Transverse colon (tissue), 4 donors: ENCODE measurements around the gene ARHGEF2. TPM values are rescaled to one million over a fixed set of nuclear protein-coding genes. Genes with fewer than 3 reads are reported as not detected.

Source experiments
- DNase-seq: peaks from one replicate; pipeline ENCODE4 v3.0.0-alpha.2; 2019
- H3K27ac ChIP-seq, 4 donors: fragments of 200-600 bp; sonication (generic); 2 replicates each; pipeline ENCODE4 v1.5.1; 2016 to 2018; ENCODE audit warnings: inconsistent platforms in 4 of 4
- H3K27me3 ChIP-seq: fragments of 200-600 bp; sonication (generic); 2 replicates; pipeline ENCODE4 v1.5.1; 2017; ENCODE audit warnings: inconsistent platforms
- H3K36me3 ChIP-seq, 4 donors: fragments of 200-600 bp; sonication (generic); 2 replicates each; pipeline ENCODE4 v1.5.1; 2017 to 2019; ENCODE audit warnings: inconsistent platforms in 4 of 4
- H3K4me1 ChIP-seq, 4 donors: fragments of 200-600 bp; sonication (generic); 2 replicates each; pipeline ENCODE4 v1.5.1; 2017 to 2020; ENCODE audit warnings: inconsistent platforms in 4 of 4
- H3K4me3 ChIP-seq, 4 donors: fragments of 200-600 bp; sonication (generic); 1 replicate in 1 of 4; 2 replicates in 3 of 4; pipeline versions ENCODE4 v1.5.1 to v1.6.1; 2017 to 2019; ENCODE audit warnings: inconsistent platforms in 4 of 4
- H3K9me3 ChIP-seq, 2 donors: fragments of 200-600 bp; sonication (generic); 2 replicates each; pipeline ENCODE4 v1.5.1; 2017 to 2019; ENCODE audit warnings: inconsistent platforms in 2 of 2
- EP300 ChIP-seq: sonication (generic); formaldehyde crosslinking; IDR thresholded peaks from one replicate; pipeline ENCODE4 v1.6.1; 2017; ENCODE audit warnings: antibody characterized with exemption, low read depth
- POLR2A ChIP-seq: fragments of 450-650 bp; IDR thresholded peaks from one replicate; pipeline ENCODE4 v1.6.1; 2016; ENCODE audit warnings: antibody characterized with exemption, mild to moderate bottlenecking, moderate library complexity
- POLR2AphosphoS5 ChIP-seq, 3 donors: sonication (generic); formaldehyde crosslinking; IDR thresholded peaks; one replicate each; pipeline ENCODE4 v1.6.1; 2016; ENCODE audit warnings: antibody characterized with exemption in 3 of 3
- WGBS, 2 donors: methylation state at CpG; one replicate each; pipeline ENCODE4 v1.1.5; 2018; ENCODE audit warnings: low coverage in 1 of 2; 5-methylcytosine and 5-hydroxymethylcytosine counted together
- in situ Hi-C, 4 donors: fragments of 200-750 bp; cut with MboI; loops; one replicate each; pipeline versions ENCODE4 v1.15.0 to v1.15.1; 2017; ENCODE audit warnings: low sequenced_read_pairs in 3 of 4, low pct_ligation_motif_present in 1 of 4, low pct_unique_long_range_greater_than_20kb in 1 of 4
- intact Hi-C: fragments of 100-400 bp; cut with DNase I; formaldehyde crosslinking; loops from one replicate; pipeline ENCODE4 v1.15.1; 2023; ENCODE audit warnings: low total_unique reads
- total RNA-seq, 4 donors: library from RNA; depleted of rRNA; stranded (reverse); fragments of >200 nt; gene quantifications; one replicate each; pipeline ENCODE4 v1.1.0, GENCODE V29; 2016
- TF ChIP-seq, protein P1 (sequence below), 5 experiments: fragments of 200-600 bp in 3 of 5; fragments of 450-650 bp in 2 of 5; sonication (generic) in 3 of 5; IDR thresholded peaks; 1 replicate in 2 of 5; 2 replicates in 3 of 5; pipeline ENCODE4 v1.5.1; 2016 to 2017; ENCODE audit warnings: antibody characterized with exemption in 5 of 5, inconsistent platforms in 3 of 5, mild to moderate bottlenecking in 2 of 5, moderate library complexity in 1 of 5

The ARHGEF2 gene
- total RNA-seq, 4 donors from 2014 or later = 107 to 244 (median 169) TPM

DNA sequence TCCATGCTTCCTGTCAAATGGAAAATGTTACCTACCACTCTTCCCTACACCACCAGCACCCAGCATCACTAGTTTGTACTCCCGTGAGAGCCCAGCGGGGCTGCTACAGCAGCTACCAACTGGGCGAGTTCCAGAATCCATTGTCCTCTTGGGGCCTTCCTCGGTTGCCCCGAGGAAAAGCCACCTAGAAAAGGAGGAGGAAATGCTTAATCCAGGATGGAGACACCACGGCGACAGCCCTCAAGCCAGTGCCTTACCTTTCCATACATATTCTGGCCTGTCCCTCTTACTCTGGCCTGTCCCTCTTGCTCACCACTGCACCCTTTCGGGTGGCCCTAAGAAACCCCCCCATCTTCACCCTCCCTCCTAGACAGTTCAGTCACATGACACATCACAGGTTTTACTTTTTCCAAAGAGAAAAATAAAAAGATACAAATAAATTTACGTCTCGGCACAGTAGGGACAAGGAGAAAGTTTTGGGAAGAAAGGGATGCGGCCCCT lies 67.7 kb downstream of the ARHGEF2 start:
- H3K36me3 ChIP-seq = peaks cover 0 to 70% (median 18%) of the 10 kb centered on the region in 4 donors
- peaks cover 0 to 20% (median 17%) of the 10 kb centered on the region in 4 donors for H3K4me1 ChIP-seq
- no peaks in the 10 kb centered on the region for H3K27me3 ChIP-seq
- peak overlapping the region; percentile 56 to 92 (median 68) for H3K4me3 ChIP-seq
- peak overlapping the region; percentile 92 to 96 (median 96) for H3K27ac ChIP-seq
- intact Hi-C loops = no loop called here
- no peak for DNase-seq
- in situ Hi-C loops = no loop called here
- no peaks in the 10 kb centered on the region for H3K9me3 ChIP-seq
- TF ChIP-seq POLR2A = no peak
- TF ChIP-seq, protein P1, sequence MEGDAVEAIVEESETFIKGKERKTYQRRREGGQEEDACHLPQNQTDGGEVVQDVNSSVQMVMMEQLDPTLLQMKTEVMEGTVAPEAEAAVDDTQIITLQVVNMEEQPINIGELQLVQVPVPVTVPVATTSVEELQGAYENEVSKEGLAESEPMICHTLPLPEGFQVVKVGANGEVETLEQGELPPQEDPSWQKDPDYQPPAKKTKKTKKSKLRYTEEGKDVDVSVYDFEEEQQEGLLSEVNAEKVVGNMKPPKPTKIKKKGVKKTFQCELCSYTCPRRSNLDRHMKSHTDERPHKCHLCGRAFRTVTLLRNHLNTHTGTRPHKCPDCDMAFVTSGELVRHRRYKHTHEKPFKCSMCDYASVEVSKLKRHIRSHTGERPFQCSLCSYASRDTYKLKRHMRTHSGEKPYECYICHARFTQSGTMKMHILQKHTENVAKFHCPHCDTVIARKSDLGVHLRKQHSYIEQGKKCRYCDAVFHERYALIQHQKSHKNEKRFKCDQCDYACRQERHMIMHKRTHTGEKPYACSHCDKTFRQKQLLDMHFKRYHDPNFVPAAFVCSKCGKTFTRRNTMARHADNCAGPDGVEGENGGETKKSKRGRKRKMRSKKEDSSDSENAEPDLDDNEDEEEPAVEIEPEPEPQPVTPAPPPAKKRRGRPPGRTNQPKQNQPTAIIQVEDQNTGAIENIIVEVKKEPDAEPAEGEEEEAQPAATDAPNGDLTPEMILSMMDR (IDR thresholded peaks at IDR 0.05) = peak in 1 of 5 experiments; percentile 1
- WGBS, 2 donors = 2 to 3% methylated on average over 7 to 11 of the region's 11 CpGs

DNA sequence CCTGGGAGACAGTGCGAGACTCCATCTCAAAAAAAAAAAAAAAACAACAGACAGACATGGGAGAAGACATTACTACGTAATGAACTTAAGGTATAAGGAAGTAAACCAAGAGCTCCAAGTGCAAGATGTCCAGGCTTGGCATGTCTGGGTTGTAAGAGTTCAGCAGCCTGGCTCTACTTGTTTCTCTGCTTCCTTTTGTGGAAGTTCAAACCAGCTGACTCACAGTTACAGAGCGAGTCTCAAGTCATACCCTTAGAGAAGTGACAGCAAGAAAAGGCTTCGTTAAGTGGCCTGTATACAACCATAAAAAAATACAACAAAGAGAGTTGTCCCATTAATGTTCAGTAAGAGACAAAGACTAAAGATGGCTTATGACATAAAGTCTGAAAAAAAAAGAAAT lies 68.5 kb downstream of the ARHGEF2 start:
- peaks cover 0 to 20% (median 17%) of the 10 kb centered on the region in 4 donors for H3K4me1 ChIP-seq
- H3K4me3 ChIP-seq = peak overlapping the region in 1 of 4 donors; percentile 92
- H3K27me3 ChIP-seq = no peaks in the 10 kb centered on the region
- intact Hi-C loops (no loop called here), in situ Hi-C loops (no loop called here)
- no peaks in the 10 kb centered on the region for H3K9me3 ChIP-seq
- no peak for TF ChIP-seq EP300
- no peak for TF ChIP-seq POLR2A
- TF ChIP-seq, protein P1 (IDR thresholded peaks at IDR 0.05) = no peak
- TF ChIP-seq POLR2AphosphoS5 (IDR thresholded peaks at IDR 0.05) = peak in 1 of 3 donors; percentile 21
- DNase-seq = no peak
- 68 to 75% methylated on average over 3 to 4 of the region's 4 CpGs for WGBS, 2 donors
- peaks cover 0 to 70% (median 18%) of the 10 kb centered on the region in 4 donors for H3K36me3 ChIP-seq
- H3K27ac ChIP-seq = peak overlapping the region; percentile 92 to 96 (median 96)

DNA sequence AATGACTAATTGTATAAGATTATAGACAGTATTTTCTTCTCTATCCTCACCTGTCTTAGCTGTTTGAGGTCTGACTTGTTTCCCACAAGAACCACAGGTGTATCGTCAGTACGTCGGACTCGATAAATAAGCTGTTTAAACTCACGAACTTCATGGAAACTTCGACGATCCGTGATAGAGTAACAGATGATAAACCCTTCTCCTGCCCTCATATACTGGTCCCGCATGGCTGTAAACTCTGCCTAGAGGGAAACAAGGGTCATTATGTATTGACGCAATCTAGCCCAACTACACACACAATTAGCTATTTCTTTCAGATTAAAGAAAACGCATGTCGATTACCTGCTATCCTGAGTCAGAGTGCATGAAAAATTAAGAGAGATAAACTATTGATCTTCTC lies 74.1 kb downstream of the ARHGEF2 start:
- Histone ChIP-seq H3K4me1 (no peaks in the 10 kb centered on the region), H3K27ac (no peak overlapping the region), H3K9me3 (no peaks in the 10 kb centered on the region), H3K36me3 (peaks cover 0 to 97% (median 38%) of the 10 kb centered on the region in 4 donors), H3K4me3 (no peak overlapping the region), H3K27me3 (no peaks in the 10 kb centered on the region)
- DNase-seq = no peak
- intact Hi-C loops = no loop called here
- 92 to 93% methylated on average over 12 of the region's 12 CpGs for WGBS, 2 donors
- TF ChIP-seq EP300 = no peak
- TF ChIP-seq POLR2AphosphoS5 (IDR thresholded peaks at IDR 0.05) = no peak
- TF ChIP-seq, protein P1 (IDR thresholded peaks at IDR 0.05) = no peak
- no peak for TF ChIP-seq POLR2A
- in situ Hi-C loops = no loop called here

DNA sequence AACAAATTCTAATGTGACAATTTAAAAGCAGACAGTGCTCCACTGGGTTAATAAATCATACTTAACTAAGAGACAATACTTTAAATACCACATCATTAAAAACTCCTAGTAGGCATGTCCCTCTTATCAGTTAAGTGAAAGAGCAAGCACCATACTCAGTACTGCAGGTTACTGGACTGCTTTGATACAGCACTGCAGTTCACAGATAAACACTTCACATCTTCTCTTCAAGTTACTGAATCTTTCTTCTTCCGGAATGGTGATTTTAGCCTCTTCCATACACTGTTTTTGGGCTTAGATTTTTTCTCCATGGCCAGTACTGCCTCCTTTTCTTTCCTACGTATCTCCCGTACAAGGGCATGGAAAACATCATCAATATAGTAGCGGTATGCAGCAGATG lies 78.2 kb downstream of the ARHGEF2 start:
- TF ChIP-seq, protein P1 (IDR thresholded peaks at IDR 0.05) = no peak
- TF ChIP-seq EP300 (no peak), POLR2A (no peak), POLR2AphosphoS5 (IDR thresholded peaks at IDR 0.05) (no peak)
- Histone ChIP-seq H3K36me3 (peaks cover 0 to 67% (median 28%) of the 10 kb centered on the region in 4 donors), H3K4me3 (no peak overlapping the region), H3K4me1 (no peaks in the 10 kb centered on the region), H3K27ac (no peak overlapping the region), H3K9me3 (no peaks in the 10 kb centered on the region), H3K27me3 (no peaks in the 10 kb centered on the region)
- in situ Hi-C loops (no loop called here), intact Hi-C loops (no loop called here)
- DNase-seq = no peak
- 94 to 97% methylated on average over 4 of the region's 4 CpGs for WGBS, 2 donors
